Activated naive CD8-positive, alpha-beta T cell treated with anti-CD3 and anti-CD28 coated beads, Interleukin-2, amount 50 U/mL, for 24 hours (primary cell): ENCODE measurements around the gene NHSL1.

ENCODE experiments used
- ATAC-seq: fragments of 150-1000 bp; cut with Tn5 transposase; one replicate; pipeline ENCODE4 v1.10.0; 2021
- DNase-seq: peaks from one replicate; pipeline ENCODE4 v3.0.0; 2021
- H3K27ac Mint-ChIP-seq: one replicate; pipeline ENCODE4 v1.8.0; 2021; ENCODE audit warnings: mild to moderate bottlenecking, mixed read lengths
- H3K27me3 Mint-ChIP-seq: one replicate; pipeline ENCODE4 v1.8.0; 2021; ENCODE audit warnings: mixed read lengths
- H3K36me3 Mint-ChIP-seq: one replicate; pipeline ENCODE4 v1.8.0; 2021; ENCODE audit warnings: low read depth, mixed read lengths
- H3K4me1 Mint-ChIP-seq: one replicate; pipeline ENCODE4 v1.8.0; 2021; ENCODE audit warnings: mixed read lengths
- H3K4me3 Mint-ChIP-seq: one replicate; pipeline ENCODE4 v1.8.0; 2021; ENCODE audit warnings: mild to moderate bottlenecking, moderate library complexity, mixed read lengths
- H3K9me3 Mint-ChIP-seq: one replicate; pipeline ENCODE4 v1.8.0; 2021; ENCODE audit warnings: mixed read lengths

Gene NHSL1

GRCh38 chr6:138468320-138469015 lies 30.8 kb downstream of the NHSL1 start:
- H3K4me1 Mint-ChIP-seq = peaks cover 3% of the 10 kb centered on the region
- no peak for ATAC-seq
- H3K36me3 Mint-ChIP-seq = no peaks in the 10 kb centered on the region
- no peaks in the 10 kb centered on the region for H3K9me3 Mint-ChIP-seq
- no peak for DNase-seq
- H3K4me3 Mint-ChIP-seq = no peak overlapping the region
- H3K27ac Mint-ChIP-seq = no peak overlapping the region
- no peaks in the 10 kb centered on the region for H3K27me3 Mint-ChIP-seq

DNA sequence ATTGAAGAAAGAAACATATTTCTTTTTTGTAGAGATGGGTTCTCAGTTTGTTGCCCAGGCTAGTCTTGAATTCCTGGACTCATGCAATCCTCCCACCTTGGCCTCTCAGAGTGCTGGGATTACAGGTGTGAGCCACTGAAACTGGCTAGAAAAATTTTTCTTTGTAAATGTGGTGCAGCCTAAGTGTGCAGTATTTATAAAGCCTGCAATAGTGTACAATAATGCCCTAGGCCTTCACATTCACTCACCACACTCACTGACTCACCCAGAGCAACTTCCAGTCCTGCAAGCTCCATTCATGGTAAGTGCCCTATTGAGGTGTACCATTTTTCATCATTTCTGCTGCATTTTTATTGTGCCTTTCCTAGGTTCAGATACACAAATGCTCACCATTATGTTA lies 31.4 kb downstream of the NHSL1 start:
- ATAC-seq (no peak), DNase-seq (no peak)
- Mint-ChIP-seq H3K4me3 (no peak overlapping the region), H3K27me3 (no peaks in the 10 kb centered on the region), H3K9me3 (no peaks in the 10 kb centered on the region), H3K4me1 (peaks cover 3% of the 10 kb centered on the region), H3K27ac (no peak overlapping the region), H3K36me3 (no peaks in the 10 kb centered on the region)

- peak; percentile 95 for ATAC-seq
Observed at GRCh38 chr6:138465007-138465645, 34.2 kb downstream of the NHSL1 start.

GRCh38 chr6:138464085-138464484 lies 35.2 kb downstream of the NHSL1 start:
- H3K4me1 Mint-ChIP-seq = peaks cover 3% of the 10 kb centered on the region
- no peaks in the 10 kb centered on the region for H3K9me3 Mint-ChIP-seq
- H3K4me3 Mint-ChIP-seq = no peak overlapping the region
- ATAC-seq (no peak), DNase-seq (no peak)
- no peaks in the 10 kb centered on the region for H3K27me3 Mint-ChIP-seq
- no peaks in the 10 kb centered on the region for H3K36me3 Mint-ChIP-seq
- H3K27ac Mint-ChIP-seq = no peak overlapping the region

More at GRCh38 chr6:138465007-138465645, 34.2 kb downstream of the NHSL1 start:
- no peaks in the 10 kb centered on the region for H3K9me3 Mint-ChIP-seq
- no peak for DNase-seq
- no peak overlapping the region for H3K27ac Mint-ChIP-seq
- peaks cover 3% of the 10 kb centered on the region for H3K4me1 Mint-ChIP-seq
- no peaks in the 10 kb centered on the region for H3K27me3 Mint-ChIP-seq
- no peaks in the 10 kb centered on the region for H3K36me3 Mint-ChIP-seq
- no peak overlapping the region for H3K4me3 Mint-ChIP-seq

DNA sequence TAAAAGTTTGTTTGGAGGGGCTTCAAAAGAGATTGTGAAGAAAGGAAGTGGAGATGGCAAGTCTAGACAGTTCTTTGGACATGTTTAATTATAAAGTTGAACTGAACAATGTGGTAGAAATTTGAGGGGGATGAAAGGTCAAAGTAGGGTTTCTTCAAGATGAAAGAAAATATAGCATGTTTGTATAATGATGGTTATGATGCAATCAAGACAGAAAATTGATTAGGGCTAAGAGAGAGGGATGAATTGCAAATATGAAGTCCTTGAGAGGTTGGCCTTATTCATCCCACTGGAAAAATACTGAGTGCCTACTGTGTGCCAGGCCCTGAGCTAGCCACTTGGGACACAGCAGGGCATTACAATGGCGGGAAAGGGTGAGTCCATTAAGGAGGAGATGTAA lies 37.6 kb downstream of the NHSL1 start:
- H3K9me3 Mint-ChIP-seq = no peaks in the 10 kb centered on the region

GRCh38 chr6:138456401-138456790 lies 42.9 kb downstream of the NHSL1 start:
- ATAC-seq (no peak), DNase-seq (no peak)
- Mint-ChIP-seq H3K9me3 (no peaks in the 10 kb centered on the region), H3K4me3 (peak overlapping the region; percentile 9), H3K36me3 (no peaks in the 10 kb centered on the region), H3K27ac (peak overlapping the region; percentile 46), H3K27me3 (no peaks in the 10 kb centered on the region), H3K4me1 (peaks cover 23% of the 10 kb centered on the region)

More for the DNA sequence above, 37.6 kb downstream of the NHSL1 start:
- H3K4me3 Mint-ChIP-seq = no peak overlapping the region
- H3K27me3 Mint-ChIP-seq = no peaks in the 10 kb centered on the region
- peaks cover 5% of the 10 kb centered on the region for H3K4me1 Mint-ChIP-seq
- H3K27ac Mint-ChIP-seq = no peak overlapping the region
- DNase-seq (no peak), ATAC-seq (no peak)
- no peaks in the 10 kb centered on the region for H3K36me3 Mint-ChIP-seq

DNA sequence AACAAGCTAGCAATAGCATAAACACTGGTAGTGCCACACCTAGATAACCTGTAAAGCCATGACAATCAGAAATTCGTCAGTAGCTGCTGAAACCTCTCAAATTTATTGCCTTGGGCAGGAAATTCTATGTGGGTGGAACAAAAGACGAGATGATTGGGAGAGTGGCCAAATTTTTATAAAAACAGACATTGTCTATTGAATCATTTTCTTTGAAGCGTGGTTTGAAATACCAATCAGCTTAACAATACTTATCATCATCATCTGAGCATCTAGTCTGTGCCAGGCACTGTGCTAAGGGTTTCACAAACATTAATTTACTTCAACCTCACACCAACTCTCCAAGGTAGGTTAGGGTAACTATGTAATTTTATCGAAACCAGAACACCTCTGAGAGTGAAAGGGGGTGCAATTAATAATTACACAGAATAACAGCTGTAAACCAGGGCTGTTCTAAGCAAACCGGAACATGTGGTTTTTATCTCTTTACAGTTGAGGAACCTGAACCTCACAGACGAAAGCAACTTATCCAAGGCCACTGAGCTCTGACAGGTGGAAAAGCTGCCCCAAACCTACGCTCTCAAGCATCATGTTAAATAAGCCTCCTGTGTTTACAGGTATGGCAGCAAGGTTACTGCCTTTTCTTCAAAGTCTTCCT lies 43.4 kb downstream of the NHSL1 start:
- no peak for DNase-seq
- H3K27ac Mint-ChIP-seq = peak overlapping the region; percentile 46
- peaks cover 23% of the 10 kb centered on the region for H3K4me1 Mint-ChIP-seq
- no peaks in the 10 kb centered on the region for H3K9me3 Mint-ChIP-seq
- no peaks in the 10 kb centered on the region for H3K27me3 Mint-ChIP-seq
- H3K36me3 Mint-ChIP-seq = no peaks in the 10 kb centered on the region
- peak overlapping the region; percentile 9 for H3K4me3 Mint-ChIP-seq
- peak; percentile 53 for ATAC-seq

GRCh38 chr6:138454981-138455706 lies 44.1 kb downstream of the NHSL1 start:
- DNase-seq = peak; percentile 42
- H3K9me3 Mint-ChIP-seq = no peaks in the 10 kb centered on the region
- peak; percentile 81 for ATAC-seq
- peak overlapping the region; percentile 37 for H3K4me3 Mint-ChIP-seq
- peak overlapping the region; percentile 46 for H3K27ac Mint-ChIP-seq
- H3K27me3 Mint-ChIP-seq = no peaks in the 10 kb centered on the region
- H3K4me1 Mint-ChIP-seq = peaks cover 23% of the 10 kb centered on the region
- H3K36me3 Mint-ChIP-seq = no peaks in the 10 kb centered on the region

DNA sequence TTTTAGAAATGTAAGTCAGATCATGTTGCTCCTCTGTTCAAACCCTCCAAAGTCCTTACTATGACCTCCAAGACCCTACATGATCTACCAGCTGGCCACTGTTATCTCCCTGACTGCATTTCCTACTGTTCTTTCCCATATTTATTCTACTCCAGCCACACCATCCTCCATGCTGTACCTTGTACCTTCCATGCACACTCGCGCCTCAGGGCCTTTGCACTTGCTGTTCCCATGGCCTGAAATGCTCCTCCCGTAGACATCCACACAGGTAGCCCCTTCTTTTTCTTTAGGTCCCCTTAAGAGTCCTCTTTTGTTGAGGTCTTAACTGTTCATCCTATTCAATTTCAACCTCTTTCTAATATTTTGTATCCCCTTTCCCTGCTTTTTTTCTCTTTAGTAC lies 48.3 kb downstream of the NHSL1 start:
- Mint-ChIP-seq H3K9me3 (no peaks in the 10 kb centered on the region), H3K4me3 (no peak overlapping the region), H3K27me3 (no peaks in the 10 kb centered on the region), H3K36me3 (no peaks in the 10 kb centered on the region), H3K4me1 (peaks cover 15% of the 10 kb centered on the region), H3K27ac (peak overlapping the region; percentile 7)
- ATAC-seq (no peak), DNase-seq (no peak)

DNA sequence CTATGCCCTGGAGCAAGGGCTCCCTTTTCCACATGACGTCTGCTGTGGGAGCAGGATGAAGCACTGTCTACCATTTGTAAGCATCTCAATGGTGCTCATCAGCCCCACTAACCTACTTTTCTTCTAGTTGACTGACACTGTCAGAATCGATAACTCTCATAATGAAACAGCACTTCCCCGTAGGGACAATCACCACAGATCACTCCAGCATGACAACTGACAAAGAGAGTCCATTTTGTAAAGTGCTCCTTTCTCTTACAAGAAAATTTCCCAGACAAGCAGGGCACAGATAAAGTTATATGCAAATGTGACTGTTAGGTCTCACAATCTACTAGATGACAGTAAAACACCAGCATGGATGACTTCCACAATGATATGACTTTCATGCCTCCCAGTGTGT lies 48.8 kb downstream of the NHSL1 start:
- Mint-ChIP-seq H3K36me3 (no peaks in the 10 kb centered on the region), H3K27me3 (no peaks in the 10 kb centered on the region), H3K4me3 (no peak overlapping the region), H3K27ac (no peak overlapping the region), H3K4me1 (peaks cover 9% of the 10 kb centered on the region), H3K9me3 (no peaks in the 10 kb centered on the region)
- ATAC-seq (no peak), DNase-seq (no peak)

GRCh38 chr6:138446821-138447220 lies 52.5 kb downstream of the NHSL1 start:
- no peak for ATAC-seq
- DNase-seq = no peak
- H3K9me3 Mint-ChIP-seq = no peaks in the 10 kb centered on the region

GRCh38 chr6:138443979-138444378 lies 55.3 kb downstream of the NHSL1 start:
- ATAC-seq (no peak), DNase-seq (no peak)
- Mint-ChIP-seq H3K27ac (no peak overlapping the region), H3K4me3 (no peak overlapping the region), H3K27me3 (no peaks in the 10 kb centered on the region), H3K9me3 (no peaks in the 10 kb centered on the region), H3K36me3 (no peaks in the 10 kb centered on the region), H3K4me1 (no peaks in the 10 kb centered on the region)

More at GRCh38 chr6:138446821-138447220, 52.5 kb downstream of the NHSL1 start:
- Mint-ChIP-seq H3K36me3 (no peaks in the 10 kb centered on the region), H3K4me1 (no peaks in the 10 kb centered on the region), H3K27me3 (no peaks in the 10 kb centered on the region), H3K27ac (no peak overlapping the region), H3K4me3 (no peak overlapping the region)

DNA sequence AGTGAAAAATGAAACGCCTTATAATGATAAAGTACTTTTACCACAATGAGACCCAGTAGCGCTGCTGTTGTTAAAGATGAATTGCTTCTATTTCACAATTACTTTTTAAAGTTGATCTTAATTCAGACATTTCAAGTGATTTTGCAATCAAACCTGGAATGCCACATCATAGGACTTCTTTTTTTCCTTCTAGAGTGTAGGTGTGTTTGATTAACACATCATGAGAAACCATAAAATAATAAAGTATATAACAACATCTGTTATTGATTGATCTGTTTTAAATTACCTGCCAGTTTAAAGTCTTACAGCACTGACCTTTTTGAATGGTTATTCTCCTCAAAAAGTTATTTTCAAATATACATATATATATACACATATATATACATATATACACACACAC lies 56.6 kb downstream of the NHSL1 start:
- Mint-ChIP-seq H3K4me1 (no peaks in the 10 kb centered on the region), H3K27ac (no peak overlapping the region), H3K27me3 (no peaks in the 10 kb centered on the region), H3K9me3 (no peaks in the 10 kb centered on the region), H3K4me3 (no peak overlapping the region), H3K36me3 (no peaks in the 10 kb centered on the region)
- DNase-seq (no peak), ATAC-seq (no peak)

DNA sequence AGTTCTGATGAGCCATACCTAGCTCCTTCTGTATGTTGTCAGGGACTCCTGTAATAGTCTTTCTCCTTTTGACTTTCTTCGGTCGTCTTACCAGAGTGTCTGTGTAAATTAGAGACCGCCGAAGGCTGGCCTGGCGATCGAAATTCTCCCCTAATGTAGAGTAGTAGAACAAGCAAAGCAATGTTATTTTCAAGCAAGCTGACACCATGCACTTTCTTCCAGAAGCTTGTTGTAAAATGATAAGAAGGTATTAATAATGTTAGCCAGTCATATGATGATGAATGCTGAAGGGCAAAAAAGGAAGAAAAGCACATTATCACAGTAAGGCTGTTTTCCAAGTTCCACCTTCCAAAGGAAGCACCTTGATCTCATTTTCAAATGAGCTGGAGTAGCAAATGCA lies 57.3 kb downstream of the NHSL1 start:
- ATAC-seq (no peak), DNase-seq (no peak)
- Mint-ChIP-seq H3K27ac (no peak overlapping the region), H3K9me3 (no peaks in the 10 kb centered on the region), H3K4me1 (no peaks in the 10 kb centered on the region), H3K36me3 (no peaks in the 10 kb centered on the region), H3K4me3 (no peak overlapping the region), H3K27me3 (no peaks in the 10 kb centered on the region)
